ENCODE measurements around the gene MBNL3.
A peak's percentile ranks its signal among the peaks of the same experiment; 100 is the strongest.

The MBNL3 gene

DNA sequence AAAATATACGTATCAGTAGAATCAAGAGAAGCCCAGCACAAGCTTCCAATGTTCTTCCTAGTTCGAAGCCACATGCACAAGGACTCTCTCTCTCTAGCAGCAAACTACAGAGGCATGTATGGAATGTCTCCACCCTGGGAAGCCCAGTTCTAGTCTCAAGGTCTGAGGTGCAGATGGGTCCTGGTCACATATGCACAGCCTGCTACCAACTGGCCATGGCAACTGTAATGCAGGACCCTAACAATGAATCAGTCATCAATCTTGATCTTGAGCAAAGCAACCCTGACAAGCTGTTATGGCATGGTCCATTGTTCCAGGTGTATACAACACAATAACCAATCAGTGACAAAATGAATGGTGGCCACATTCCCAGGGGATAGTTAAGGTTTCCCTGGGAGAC is 55.8 kb downstream of the MBNL3 start:
- DNase-seq (ENCODE audit: low read depth), result no peak
- no peak overlapping the region for H3K4me3 ChIP-seq (ENCODE audit: control insufficient read depth, low read depth, low read length)
- TF ChIP-seq, protein P1, sequence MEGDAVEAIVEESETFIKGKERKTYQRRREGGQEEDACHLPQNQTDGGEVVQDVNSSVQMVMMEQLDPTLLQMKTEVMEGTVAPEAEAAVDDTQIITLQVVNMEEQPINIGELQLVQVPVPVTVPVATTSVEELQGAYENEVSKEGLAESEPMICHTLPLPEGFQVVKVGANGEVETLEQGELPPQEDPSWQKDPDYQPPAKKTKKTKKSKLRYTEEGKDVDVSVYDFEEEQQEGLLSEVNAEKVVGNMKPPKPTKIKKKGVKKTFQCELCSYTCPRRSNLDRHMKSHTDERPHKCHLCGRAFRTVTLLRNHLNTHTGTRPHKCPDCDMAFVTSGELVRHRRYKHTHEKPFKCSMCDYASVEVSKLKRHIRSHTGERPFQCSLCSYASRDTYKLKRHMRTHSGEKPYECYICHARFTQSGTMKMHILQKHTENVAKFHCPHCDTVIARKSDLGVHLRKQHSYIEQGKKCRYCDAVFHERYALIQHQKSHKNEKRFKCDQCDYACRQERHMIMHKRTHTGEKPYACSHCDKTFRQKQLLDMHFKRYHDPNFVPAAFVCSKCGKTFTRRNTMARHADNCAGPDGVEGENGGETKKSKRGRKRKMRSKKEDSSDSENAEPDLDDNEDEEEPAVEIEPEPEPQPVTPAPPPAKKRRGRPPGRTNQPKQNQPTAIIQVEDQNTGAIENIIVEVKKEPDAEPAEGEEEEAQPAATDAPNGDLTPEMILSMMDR (conservative IDR thresholded peaks at IDR 0.05; ENCODE audit: control insufficient read depth, insufficient read depth, low read depth, low read length), result no peak

GRCh38 chrX:132428896-132429295 is 59.9 kb downstream of the MBNL3 start:
- H3K4me3 ChIP-seq (ENCODE audit: control insufficient read depth, low read depth, low read length), result no peak overlapping the region
- no peak for DNase-seq (ENCODE audit: low read depth)
- TF ChIP-seq, protein P1 (conservative IDR thresholded peaks at IDR 0.05; ENCODE audit: control insufficient read depth, insufficient read depth, low read depth, low read length), result no peak

DNA sequence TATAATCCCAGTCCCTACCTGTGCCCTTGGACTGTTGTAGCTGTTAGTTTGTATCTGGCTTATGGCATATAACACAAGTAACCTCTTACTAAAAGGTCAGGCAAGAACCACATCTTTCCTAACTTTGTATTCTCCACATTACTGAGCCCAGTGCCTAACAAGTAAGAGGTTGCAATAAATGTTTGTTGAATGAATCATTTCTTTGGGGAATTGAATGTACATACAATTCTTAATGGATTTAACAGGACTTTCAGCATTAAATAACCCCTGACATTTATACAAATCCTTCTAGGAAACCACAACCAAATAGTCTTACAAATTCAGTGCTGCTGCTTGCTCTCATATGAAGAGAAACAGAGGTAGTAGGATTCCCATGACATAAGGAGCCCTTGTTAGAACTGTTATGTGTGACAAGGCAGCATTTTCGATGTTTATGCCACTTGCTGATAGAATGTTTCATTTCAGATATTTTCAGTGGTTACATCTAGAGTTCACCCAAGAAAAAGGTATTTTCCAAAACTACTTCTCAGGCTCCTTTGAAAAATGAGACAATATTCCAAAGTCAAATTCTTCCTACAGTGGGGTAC is 62.0 kb downstream of the MBNL3 start:
- peak; percentile 78 for DNase-seq (ENCODE audit: low read depth)
- TF ChIP-seq, protein P1 (conservative IDR thresholded peaks at IDR 0.05; ENCODE audit: control insufficient read depth, insufficient read depth, low read depth, low read length), result no peak
- no peak overlapping the region for H3K4me3 ChIP-seq (ENCODE audit: control insufficient read depth, low read depth, low read length)

DNA sequence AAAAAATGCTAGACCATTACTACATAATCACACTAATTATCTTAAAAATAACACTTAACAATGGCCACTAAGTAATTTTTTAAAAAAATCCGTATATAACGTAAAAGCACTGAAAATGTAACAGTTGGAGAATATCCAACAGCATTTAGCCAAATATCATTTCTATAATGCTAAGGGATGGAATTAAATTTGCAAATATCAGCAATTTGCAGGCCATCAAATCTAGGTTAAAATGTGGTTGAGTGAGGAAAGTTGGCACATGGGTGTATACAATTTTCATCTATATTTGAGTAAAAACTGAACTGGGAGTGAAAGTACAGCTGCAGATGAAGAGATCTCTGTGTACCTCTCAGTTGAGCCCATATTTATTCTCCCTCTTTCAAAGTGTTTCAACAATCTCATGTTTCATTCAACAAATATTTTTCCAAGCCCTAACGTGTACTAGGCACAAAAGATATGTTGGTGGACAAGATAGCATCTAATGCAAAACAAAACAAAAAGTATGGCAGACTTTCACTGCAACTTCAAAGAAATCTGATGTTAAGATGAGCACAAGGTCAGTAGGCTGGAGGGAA is 63.0 kb downstream of the MBNL3 start:
- DNase-seq (ENCODE audit: low read depth), result no peak
- no peak overlapping the region for H3K4me3 ChIP-seq (ENCODE audit: control insufficient read depth, low read depth, low read length)
- TF ChIP-seq, protein P1 (conservative IDR thresholded peaks at IDR 0.05; ENCODE audit: control insufficient read depth, insufficient read depth, low read depth, low read length), result no peak

DNA sequence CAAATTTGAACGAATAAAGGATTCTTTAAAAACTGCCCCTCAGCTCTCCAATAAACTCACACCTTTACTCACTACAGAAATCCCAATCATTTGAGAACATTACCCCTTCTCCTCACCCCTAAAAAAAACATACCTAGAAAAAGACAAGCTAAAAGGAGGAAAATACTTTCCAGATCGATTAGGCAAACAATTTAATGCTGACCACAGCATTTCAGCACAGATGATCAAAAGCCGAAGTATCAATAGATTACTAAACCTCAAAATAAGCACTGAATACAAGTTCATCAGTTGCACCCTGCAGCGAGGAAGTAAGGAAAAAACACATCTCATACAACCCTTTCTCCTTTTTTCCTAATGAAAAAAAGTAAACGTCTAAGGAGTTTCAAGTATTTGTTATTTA is 65.5 kb downstream of the MBNL3 start:
- no peak for DNase-seq (ENCODE audit: low read depth)
- TF ChIP-seq, protein P1 (conservative IDR thresholded peaks at IDR 0.05; ENCODE audit: control insufficient read depth, insufficient read depth, low read depth, low read length), result no peak
- H3K4me3 ChIP-seq (ENCODE audit: control insufficient read depth, low read depth, low read length), result no peak overlapping the region

DNA sequence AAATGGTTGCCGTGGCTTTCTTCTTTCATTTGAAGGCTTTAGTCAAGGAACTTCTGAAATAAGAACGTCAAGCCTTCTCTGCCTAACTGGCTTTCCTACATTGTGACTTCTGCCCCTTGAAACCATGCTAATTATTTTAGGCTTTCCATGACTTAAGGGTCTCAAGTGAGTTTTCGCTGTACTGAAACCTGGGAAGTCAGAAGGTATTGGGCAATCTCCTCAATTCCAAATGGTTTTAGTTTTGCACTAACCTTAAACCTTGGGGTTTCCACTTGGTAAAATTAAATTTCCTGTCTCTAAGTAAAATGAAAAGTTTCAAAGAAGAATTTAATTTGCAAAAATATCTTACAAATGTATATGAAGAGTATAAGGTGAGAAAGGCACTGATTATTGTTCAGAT is 73.8 kb downstream of the MBNL3 start:
- TF ChIP-seq, protein P1 (conservative IDR thresholded peaks at IDR 0.05; ENCODE audit: control insufficient read depth, insufficient read depth, low read depth, low read length), result no peak
- no peak overlapping the region for H3K4me3 ChIP-seq (ENCODE audit: control insufficient read depth, low read depth, low read length)

More for the DNA sequence above, 73.8 kb downstream of the MBNL3 start:
- no peak for DNase-seq (ENCODE audit: low read depth)
